PFSK-1 (cell line): ENCODE data around the gene ENO3.

Experiments used
- POLR2AphosphoS5 ChIP-seq: IDR thresholded peaks from 2 replicates; pipeline ENCODE4 v1.6.1; 2012; ENCODE audit warnings: low read depth, mild to moderate bottlenecking, control low read depth, low read length, moderate library complexity
- SIN3A ChIP-seq: IDR thresholded peaks from 2 replicates; pipeline ENCODE4 v1.6.1; 2012; ENCODE audit warnings: mild to moderate bottlenecking, low read length, moderate library complexity, borderline replicate concordance; ENCODE audit not compliant: insufficient read depth
- TAF1 ChIP-seq: IDR thresholded peaks from 2 replicates; pipeline ENCODE4 v1.6.1; 2012; ENCODE audit warnings: low read length, control low read depth, borderline replicate concordance; ENCODE audit not compliant: insufficient read depth

GRCh38 chr17:4970273-4970672, 19.4 kb downstream of the ENO3 start:
- TF ChIP-seq POLR2AphosphoS5: no peak
- TF ChIP-seq SIN3A: no peak
- no peak for TF ChIP-seq TAF1
